IPS-18a (cell line): ENCODE data around the gene ARHGEF4.
A peak's percentile ranks its signal among the peaks of the same experiment; 100 is the strongest.

ENCODE experiments used
- H3K27ac ChIP-seq: one replicate; pipeline ENCODE4 v1.5.1; 2013; ENCODE audit warnings: low read length
- H3K27me3 ChIP-seq: one replicate; pipeline ENCODE4 v1.6.1; 2013; ENCODE audit warnings: mild to moderate bottlenecking, low read length; ENCODE audit not compliant: control insufficient read depth, insufficient read depth
- H3K36me3 ChIP-seq: one replicate; pipeline ENCODE4 v1.6.1; 2013; ENCODE audit warnings: low read depth, low read length; ENCODE audit not compliant: control insufficient read depth
- H3K4me1 ChIP-seq: one replicate; pipeline ENCODE4 v1.6.1; 2013; ENCODE audit warnings: low read depth, low read length; ENCODE audit not compliant: control insufficient read depth
- H3K4me3 ChIP-seq: one replicate; pipeline ENCODE4 v1.5.1; 2013; ENCODE audit warnings: low read length
- H3K9ac ChIP-seq: one replicate; pipeline ENCODE4 v1.6.1; 2013; ENCODE audit warnings: mild to moderate bottlenecking, low read length, moderate library complexity
- H3K9me3 ChIP-seq: one replicate; pipeline ENCODE4 v1.6.1; 2013; ENCODE audit warnings: low read depth, low read length; ENCODE audit not compliant: control insufficient read depth

Gene ARHGEF4

DNA sequence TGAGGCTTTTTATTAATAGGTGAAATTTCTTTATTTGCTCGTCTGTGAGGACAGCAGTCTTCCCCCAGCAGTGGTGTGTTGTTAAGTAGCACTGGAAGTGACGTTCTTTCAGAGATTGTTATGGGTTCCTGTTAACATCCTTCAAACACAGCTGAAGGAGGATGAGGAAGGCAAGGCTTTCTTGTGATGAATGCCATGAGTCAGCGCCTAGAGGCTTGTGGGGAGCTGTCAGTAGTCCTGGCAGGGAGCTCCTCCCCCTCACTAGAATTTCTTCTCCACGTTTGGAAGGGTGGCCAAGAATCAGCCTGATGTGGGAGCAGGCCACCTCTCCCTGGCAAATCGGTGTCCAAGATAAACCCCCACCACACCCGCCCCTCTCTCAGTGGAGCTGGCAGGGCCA lies 113.2 kb downstream of the ARHGEF4 start:
- H3K27me3 ChIP-seq: no peaks in the 10 kb centered on the region
- no peaks in the 10 kb centered on the region for H3K4me1 ChIP-seq
- H3K27ac ChIP-seq: no peak overlapping the region
- no peaks in the 10 kb centered on the region for H3K36me3 ChIP-seq
- no peak overlapping the region for H3K9ac ChIP-seq
- no peak overlapping the region for H3K4me3 ChIP-seq
- H3K9me3 ChIP-seq: no peaks in the 10 kb centered on the region

DNA sequence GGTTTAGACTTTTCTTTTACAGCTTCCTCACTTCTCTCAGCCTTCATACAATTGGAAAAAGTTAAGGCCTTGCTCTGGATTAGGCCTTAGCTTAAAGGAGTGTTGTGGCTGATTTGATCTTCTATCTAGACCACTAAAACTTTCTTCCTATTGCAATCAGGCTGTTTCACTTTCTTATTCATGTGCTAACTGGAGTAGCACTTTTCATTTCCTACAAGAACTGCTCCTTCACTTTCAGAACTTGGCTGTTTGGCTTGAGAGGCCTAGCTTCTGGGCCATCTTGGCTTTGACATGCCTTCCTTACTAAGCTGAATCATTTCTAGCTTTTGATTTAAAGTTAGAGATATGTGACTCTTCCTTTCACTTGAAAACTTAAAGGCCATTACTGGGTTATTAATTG lies 114.3 kb downstream of the ARHGEF4 start:
- Histone ChIP-seq H3K9ac (no peak overlapping the region), H3K9me3 (no peaks in the 10 kb centered on the region), H3K4me3 (no peak overlapping the region), H3K4me1 (no peaks in the 10 kb centered on the region), H3K36me3 (no peaks in the 10 kb centered on the region), H3K27me3 (no peaks in the 10 kb centered on the region), H3K27ac (no peak overlapping the region)

DNA sequence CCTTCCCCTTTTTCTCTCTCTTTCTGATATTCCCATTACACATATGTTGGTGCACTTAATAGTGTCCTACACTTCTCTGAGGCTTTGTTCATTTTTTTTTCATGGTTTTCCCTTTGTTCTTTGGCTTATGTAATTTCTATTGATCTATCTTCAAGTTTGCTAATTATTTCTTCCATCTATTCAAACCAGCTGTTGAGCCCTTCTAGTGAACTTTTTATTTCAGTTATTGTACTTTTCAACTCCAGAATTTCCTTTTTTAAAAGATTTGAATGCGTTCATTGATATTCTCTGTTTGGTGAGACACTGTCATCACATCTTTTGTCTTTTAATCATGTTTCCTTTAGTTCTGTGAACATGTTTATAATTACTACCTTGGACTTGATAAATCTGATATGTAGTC lies 118.2 kb downstream of the ARHGEF4 start:
- no peak overlapping the region for H3K4me3 ChIP-seq
- no peak overlapping the region for H3K9ac ChIP-seq
- no peaks in the 10 kb centered on the region for H3K4me1 ChIP-seq
- no peaks in the 10 kb centered on the region for H3K9me3 ChIP-seq
- no peak overlapping the region for H3K27ac ChIP-seq
- no peaks in the 10 kb centered on the region for H3K27me3 ChIP-seq
- H3K36me3 ChIP-seq: no peaks in the 10 kb centered on the region

DNA sequence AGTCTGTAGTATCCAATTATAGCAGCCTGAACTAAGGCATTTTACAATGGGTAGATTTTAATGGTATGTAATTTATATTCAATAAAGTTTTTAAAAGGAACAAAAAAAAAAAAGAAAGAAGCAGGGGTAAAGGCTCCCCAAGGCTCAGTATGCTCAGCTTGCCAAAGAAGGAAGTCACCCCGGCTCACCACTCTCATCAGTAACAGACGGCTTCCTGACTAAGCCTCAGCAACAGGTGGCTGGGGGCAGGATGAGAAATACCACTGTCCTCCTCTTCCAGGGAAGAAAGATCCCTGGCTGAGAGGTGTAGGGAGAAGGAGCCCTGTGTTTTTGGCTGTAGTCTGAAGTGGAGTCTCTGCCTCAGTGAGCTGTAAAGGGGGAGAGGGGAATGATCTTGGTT lies 121.2 kb downstream of the ARHGEF4 start:
- Histone ChIP-seq H3K4me1 (no peaks in the 10 kb centered on the region), H3K27ac (no peak overlapping the region), H3K4me3 (no peak overlapping the region), H3K36me3 (no peaks in the 10 kb centered on the region), H3K27me3 (peaks cover 26% of the 10 kb centered on the region), H3K9me3 (no peaks in the 10 kb centered on the region), H3K9ac (no peak overlapping the region)

DNA sequence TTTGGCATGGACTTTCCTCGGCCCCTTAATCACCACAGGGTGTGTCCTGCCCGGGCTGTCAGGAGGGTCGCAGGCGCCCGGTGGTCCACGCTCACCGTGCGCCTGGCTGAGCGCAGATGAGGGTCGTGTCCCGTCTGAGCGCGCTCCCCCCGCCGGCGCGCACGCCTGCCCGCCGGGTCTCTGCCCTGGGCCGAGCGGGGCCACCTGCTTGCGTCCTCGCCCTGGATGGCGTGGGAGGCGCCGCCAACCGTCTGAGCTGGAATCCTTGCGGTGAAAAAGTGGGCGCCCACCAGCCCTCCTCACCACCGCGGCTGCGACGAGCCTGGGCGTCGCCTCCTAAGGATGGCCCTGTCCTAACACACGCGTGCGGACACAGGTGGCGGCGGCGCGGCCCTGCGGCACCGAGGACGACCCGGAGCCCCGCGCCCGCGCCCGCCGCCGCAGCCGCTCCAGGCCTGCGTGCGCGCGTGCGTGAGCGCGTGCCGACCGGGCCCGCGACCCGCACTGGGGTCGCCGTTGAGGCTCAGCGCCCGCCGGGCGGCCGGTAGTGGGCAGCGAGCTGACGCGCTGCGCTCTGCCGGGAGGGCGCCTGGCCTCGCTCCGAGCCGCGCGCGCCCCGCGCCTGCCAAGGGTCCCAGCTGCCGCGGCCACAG lies 126.6 kb downstream of the ARHGEF4 start:
- Histone ChIP-seq H3K36me3 (no peaks in the 10 kb centered on the region), H3K4me1 (peaks cover 25% of the 10 kb centered on the region), H3K9ac (no peak overlapping the region), H3K27me3 (peaks cover 63% of the 10 kb centered on the region), H3K27ac (no peak overlapping the region), H3K9me3 (no peaks in the 10 kb centered on the region), H3K4me3 (peak overlapping the region; percentile 40)

DNA sequence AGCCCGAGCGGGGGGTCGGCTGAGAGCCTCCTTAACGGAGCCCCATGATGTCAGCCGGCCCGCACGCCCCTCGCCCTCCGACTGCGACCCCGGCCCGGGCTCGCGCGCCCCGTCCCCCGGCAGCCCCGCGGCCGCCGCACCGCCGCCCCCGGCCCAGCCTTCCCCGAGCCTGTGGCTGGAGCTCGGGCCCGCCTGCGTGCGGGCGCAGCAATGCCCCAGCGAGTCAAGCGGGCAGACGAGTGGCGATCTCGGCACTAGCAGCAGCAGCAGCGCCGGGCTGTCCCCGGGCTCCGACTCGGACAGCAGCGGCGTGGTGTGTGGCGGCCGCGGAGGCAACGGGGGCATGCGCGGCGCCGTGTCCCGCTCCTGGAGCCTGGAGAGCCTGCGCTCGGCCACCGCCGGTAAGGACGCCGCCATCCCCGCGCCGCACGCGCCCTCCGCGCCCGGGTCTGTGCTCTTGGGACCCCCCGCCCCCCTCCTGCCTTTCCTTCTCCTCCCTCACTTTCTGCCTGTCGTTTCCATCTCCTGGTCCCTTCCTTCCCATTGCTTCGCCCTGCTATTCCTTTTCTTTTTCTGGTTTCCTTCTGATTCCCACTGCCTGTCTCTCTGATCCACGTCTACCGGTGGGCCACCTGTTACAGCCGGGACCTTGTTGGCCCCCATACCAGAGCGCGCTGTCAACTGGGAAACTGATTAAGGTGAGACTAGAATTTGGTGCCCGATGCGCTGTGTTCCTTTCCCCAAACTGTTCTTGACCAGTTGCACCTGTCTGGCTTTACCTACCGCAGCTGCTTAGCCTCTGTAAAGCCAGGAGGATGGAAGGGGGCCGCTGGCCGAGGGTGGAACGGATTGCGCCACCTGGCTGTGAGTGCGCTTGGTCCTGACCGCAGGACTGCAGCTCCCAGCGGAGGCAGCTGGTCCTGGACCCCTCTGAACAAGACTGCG lies 127.4 kb downstream of the ARHGEF4 start:
- no peaks in the 10 kb centered on the region for H3K36me3 ChIP-seq
- no peak overlapping the region for H3K9ac ChIP-seq
- no peaks in the 10 kb centered on the region for H3K9me3 ChIP-seq
- peak overlapping the region; percentile 36 for H3K4me3 ChIP-seq
- peaks cover 25% of the 10 kb centered on the region for H3K4me1 ChIP-seq
- no peak overlapping the region for H3K27ac ChIP-seq
- H3K27me3 ChIP-seq: peaks cover 63% of the 10 kb centered on the region

DNA sequence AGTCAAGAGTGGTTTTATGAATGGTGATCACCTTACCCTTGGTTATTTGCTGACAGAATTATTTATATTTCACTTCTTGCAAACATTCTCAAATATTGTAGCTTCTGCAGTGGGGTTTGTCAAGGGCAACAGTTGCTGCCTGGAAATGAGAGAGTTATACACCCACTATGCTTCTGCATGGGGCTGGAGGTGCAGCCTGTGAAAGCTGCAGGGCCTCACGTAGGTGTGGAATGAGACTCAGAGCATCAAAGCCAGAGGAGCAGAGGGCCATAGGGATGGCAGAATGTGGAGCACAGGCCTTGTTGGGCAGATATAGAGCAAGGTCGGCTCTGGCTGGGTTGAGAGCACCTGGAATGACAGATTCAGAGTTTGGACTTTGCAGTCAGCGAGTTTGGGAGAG lies 128.2 kb downstream of the ARHGEF4 start:
- Histone ChIP-seq H3K27ac (no peak overlapping the region), H3K4me1 (peaks cover 25% of the 10 kb centered on the region), H3K4me3 (no peak overlapping the region), H3K27me3 (peaks cover 63% of the 10 kb centered on the region), H3K36me3 (no peaks in the 10 kb centered on the region), H3K9me3 (no peaks in the 10 kb centered on the region), H3K9ac (no peak overlapping the region)

DNA sequence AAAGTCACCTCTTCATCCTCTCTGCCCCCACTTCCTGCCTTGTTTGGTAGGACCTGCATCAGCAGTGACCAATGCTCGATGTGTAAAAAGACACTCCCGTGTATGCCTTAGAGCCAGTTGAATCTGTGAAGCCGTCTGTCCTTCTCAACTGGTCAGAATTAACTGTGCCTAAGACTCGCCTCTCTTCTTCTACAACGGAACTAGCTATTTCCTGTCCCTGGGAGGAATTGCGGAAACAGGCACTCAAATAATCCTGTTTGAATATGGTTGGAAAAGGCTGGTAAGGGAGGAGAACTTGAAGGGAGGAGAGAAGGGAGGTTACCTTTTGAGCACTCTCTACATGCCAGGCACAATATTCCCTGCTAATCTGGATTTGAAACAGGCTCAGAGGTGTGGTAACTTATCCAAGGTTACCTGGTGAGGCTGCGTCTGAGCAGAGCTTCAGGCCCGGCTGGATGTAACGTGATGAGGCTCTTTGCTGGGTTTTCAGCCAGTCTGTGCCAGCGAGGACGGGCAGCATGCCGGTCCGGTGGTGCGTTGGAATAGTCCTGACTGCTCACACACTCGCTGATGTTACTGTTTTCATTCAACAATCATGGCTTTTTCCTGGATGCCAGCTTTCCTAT lies 129.5 kb downstream of the ARHGEF4 start:
- Histone ChIP-seq H3K4me1 (peaks cover 25% of the 10 kb centered on the region), H3K9me3 (no peaks in the 10 kb centered on the region), H3K4me3 (peak overlapping the region; percentile 41), H3K27ac (no peak overlapping the region), H3K9ac (peak overlapping the region; percentile 16), H3K27me3 (peaks cover 53% of the 10 kb centered on the region), H3K36me3 (no peaks in the 10 kb centered on the region)

DNA sequence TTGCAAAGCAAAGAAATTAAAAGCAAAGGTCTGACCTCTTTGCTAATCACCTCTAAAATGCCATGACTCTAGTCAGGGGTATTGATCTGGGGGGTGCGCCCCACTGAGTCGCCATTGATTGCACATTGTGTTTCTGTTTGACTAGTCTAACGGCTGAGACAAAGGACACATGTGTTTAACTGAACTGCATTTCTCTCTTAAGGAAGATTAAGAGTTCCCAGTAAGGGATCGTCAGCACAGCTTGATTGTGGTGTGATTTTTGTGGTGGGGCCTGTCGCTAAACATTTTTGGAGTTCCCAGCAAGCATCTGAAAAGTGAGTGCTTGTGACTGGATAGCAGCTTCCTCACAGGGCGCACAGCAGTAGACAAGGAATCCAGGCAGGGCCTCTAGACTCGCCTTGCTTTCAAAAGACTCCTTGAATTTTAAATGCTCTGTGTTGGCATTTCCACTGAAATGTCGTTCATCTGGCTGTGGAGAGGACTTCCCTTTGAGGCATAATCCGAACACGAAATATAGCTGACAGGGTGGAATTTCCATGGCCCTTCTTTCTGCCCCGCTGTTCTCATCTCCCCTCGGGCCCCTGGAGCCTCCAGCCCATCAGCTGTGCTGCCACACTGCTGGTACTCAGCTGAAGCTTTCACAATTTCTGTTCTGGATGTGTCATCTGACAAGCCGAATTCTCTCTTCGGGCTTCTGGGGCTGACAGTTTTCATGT lies 130.2 kb downstream of the ARHGEF4 start:
- peak overlapping the region; percentile 16 for H3K9ac ChIP-seq
- no peaks in the 10 kb centered on the region for H3K36me3 ChIP-seq
- peak overlapping the region; percentile 11 for H3K27ac ChIP-seq
- H3K27me3 ChIP-seq: peaks cover 47% of the 10 kb centered on the region
- H3K9me3 ChIP-seq: no peaks in the 10 kb centered on the region
- H3K4me3 ChIP-seq: peak overlapping the region; percentile 41
- peaks cover 25% of the 10 kb centered on the region for H3K4me1 ChIP-seq

DNA sequence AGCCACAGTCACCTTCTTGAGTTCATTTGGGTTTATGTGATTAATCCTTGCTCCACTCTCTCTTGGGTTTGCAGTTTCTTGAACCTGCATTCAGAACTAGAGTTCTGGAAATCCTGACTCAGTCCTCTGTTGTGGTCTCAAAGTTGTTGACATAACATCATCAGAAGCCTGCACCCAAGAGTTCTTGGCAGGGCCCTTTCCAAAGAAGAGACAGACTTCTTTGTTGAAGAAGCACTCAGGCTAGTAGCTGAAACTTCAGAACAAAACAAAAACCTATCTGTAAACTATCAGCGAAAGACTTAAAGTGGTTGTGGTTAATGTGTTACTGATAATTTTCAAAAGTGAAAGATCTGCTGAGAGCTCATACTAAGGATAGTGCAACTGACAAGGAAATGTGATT lies 135.7 kb downstream of the ARHGEF4 start:
- Histone ChIP-seq H3K36me3 (no peaks in the 10 kb centered on the region), H3K4me3 (no peak overlapping the region), H3K4me1 (peaks cover 6% of the 10 kb centered on the region), H3K27me3 (no peaks in the 10 kb centered on the region), H3K27ac (no peak overlapping the region), H3K9me3 (peaks cover 3% of the 10 kb centered on the region), H3K9ac (no peak overlapping the region)

DNA sequence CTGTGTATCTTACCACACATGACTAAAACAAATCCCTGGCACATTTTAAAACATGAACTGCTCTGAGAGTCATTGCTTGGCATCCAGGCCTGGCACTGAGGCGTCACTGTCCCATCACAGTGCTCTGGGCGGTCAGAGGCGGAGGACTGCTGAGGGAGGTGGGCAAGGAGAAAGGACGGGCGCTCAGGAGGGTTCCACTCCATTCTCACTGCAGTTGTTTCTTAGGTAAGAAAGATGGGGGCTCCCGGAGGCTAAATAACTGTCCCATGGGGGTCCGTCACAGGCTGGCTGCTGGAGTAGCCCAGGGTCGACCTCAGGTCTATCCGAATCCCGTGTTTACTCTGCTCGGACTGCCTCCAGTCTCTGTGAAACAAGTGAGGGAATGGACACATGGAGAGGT lies 139.0 kb downstream of the ARHGEF4 start:
- no peaks in the 10 kb centered on the region for H3K27me3 ChIP-seq

More for the DNA sequence above, 139.0 kb downstream of the ARHGEF4 start:
- H3K9ac ChIP-seq: no peak overlapping the region
- peaks cover 4% of the 10 kb centered on the region for H3K9me3 ChIP-seq
- H3K4me3 ChIP-seq: no peak overlapping the region
- H3K4me1 ChIP-seq: no peaks in the 10 kb centered on the region
- no peaks in the 10 kb centered on the region for H3K36me3 ChIP-seq
- H3K27ac ChIP-seq: no peak overlapping the region
